Glutamatergic neuron (in vitro differentiated cells): ENCODE measurements around the gene CA9. TPM values are rescaled to one million over a fixed set of nuclear protein-coding genes. Genes with fewer than 3 reads are reported as not detected.
A peak's percentile ranks its signal among the peaks of the same experiment; 100 is the strongest.

ENCODE experiments used
- DNase-seq: peaks from one replicate; pipeline ENCODE4 v3.0.0; 2022
- H3K27ac Mint-ChIP-seq: one replicate; pipeline ENCODE4 v1.8.0; 2020; ENCODE audit warnings: mild to moderate bottlenecking, mixed read lengths, inconsistent platforms; ENCODE audit not compliant: unreplicated experiment
- H3K27me3 Mint-ChIP-seq: one replicate; pipeline ENCODE4 v1.8.0; 2020; ENCODE audit warnings: mild to moderate bottlenecking, moderate library complexity, mixed read lengths, inconsistent platforms; ENCODE audit not compliant: unreplicated experiment
- H3K36me3 Mint-ChIP-seq: one replicate; pipeline ENCODE4 v1.8.0; 2020; ENCODE audit warnings: mild to moderate bottlenecking, mixed read lengths, inconsistent platforms; ENCODE audit not compliant: unreplicated experiment
- H3K4me1 Mint-ChIP-seq: one replicate; pipeline ENCODE4 v1.8.0; 2020; ENCODE audit warnings: mild to moderate bottlenecking, low read depth, mixed read lengths, inconsistent platforms; ENCODE audit not compliant: unreplicated experiment
- H3K4me3 Mint-ChIP-seq: one replicate; pipeline ENCODE4 v1.8.0; 2020; ENCODE audit warnings: mild to moderate bottlenecking, mixed read lengths, inconsistent platforms; ENCODE audit not compliant: unreplicated experiment
- H3K9me3 Mint-ChIP-seq: one replicate; pipeline ENCODE4 v1.8.0; 2020; ENCODE audit warnings: mild to moderate bottlenecking, moderate library complexity, mixed read lengths, inconsistent platforms; ENCODE audit not compliant: unreplicated experiment
- microRNA-seq: library from miRNA; unstranded; fragments of <30 nt; microRNA quantifications from one replicate; pipeline ENCODE4, GENCODE V29; 2020; ENCODE audit not compliant: unreplicated experiment
- total RNA-seq: library from RNA; stranded (reverse); fragmentation: NEBNext Ultra II Directional; extraction: Animal tissue kit (Norgen Biotek cat#: 25700); gene quantifications from one replicate; pipeline ENCODE4 v1.2.1, GENCODE V29; 2021; ENCODE audit not compliant: unreplicated experiment
- TF ChIP-seq, protein P1 (sequence below): fragments of 200-600 bp; sonication (generic); IDR thresholded peaks from one replicate; pipeline ENCODE4 v1.5.0; 2021; ENCODE audit not compliant: partially characterized antibody, unreplicated experiment

The CA9 gene
- total RNA-seq, 1 donor from 2014 or later = not detected

DNA sequence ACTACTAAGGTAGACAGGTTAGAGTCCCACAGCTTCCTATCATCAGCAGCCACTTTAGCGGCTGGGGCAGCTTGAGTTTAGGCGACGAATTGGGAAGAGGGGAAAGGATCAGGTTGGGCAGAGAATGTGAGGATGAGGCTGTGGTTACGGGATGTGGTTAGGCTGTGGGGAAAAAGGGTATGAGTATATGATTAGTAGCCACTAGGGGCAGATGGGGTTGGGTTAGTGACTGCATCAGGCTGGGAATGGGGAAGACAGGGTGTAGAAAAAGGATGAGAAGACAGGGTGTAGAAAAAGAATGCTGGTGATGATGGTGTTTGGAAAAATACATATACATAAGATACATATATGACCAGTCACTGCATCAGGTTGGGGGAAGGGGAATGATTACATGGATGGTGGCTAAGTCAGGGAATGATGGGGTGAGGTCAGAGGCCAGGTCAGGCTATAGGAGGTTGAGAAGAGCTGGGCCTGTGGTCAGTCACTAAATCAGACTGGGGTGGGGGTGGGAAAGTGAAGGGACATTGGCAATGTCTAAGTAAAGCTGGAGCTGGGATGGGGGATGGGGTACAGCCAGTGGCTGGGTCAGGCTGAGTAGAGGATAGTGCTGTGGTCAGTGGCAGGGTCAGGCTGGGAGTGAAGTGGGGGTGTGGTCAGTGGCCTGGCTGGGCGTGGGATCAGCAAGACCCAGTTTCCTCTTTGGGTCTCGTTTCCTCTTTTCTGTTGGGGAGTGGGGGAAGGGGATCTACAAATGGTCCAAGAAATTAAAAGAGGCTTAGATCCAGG lies 56.2 kb downstream of the CA9 start:
- H3K27ac Mint-ChIP-seq = peak overlapping the region; percentile 26
- H3K4me1 Mint-ChIP-seq = peaks cover 7% of the 10 kb centered on the region

DNA sequence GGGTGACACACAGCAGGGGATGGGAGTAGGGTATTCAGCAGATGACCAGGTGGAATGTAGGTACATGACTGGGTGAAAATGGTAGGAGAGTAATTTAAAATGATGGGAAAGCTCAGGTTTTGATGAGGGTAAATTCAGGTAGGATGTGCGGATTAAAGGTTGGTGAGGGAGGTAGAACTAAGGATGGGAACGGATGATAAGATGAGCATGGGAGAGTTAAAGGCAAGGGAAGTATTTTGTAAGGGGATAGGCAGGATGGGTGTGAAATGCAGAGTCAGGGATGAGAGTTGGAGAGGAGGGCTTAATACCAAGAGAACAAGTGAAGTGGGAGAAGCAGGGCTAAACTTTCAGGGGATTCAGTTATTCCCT lies 56.7 kb downstream of the CA9 start:
- Mint-ChIP-seq H3K36me3 (no peaks in the 10 kb centered on the region), H3K9me3 (peaks cover 1% of the 10 kb centered on the region), H3K27me3 (peaks cover 2% of the 10 kb centered on the region), H3K27ac (peak overlapping the region; percentile 26), H3K4me1 (peaks cover 7% of the 10 kb centered on the region), H3K4me3 (no peak overlapping the region)
- DNase-seq = no peak
- TF ChIP-seq, protein P1, sequence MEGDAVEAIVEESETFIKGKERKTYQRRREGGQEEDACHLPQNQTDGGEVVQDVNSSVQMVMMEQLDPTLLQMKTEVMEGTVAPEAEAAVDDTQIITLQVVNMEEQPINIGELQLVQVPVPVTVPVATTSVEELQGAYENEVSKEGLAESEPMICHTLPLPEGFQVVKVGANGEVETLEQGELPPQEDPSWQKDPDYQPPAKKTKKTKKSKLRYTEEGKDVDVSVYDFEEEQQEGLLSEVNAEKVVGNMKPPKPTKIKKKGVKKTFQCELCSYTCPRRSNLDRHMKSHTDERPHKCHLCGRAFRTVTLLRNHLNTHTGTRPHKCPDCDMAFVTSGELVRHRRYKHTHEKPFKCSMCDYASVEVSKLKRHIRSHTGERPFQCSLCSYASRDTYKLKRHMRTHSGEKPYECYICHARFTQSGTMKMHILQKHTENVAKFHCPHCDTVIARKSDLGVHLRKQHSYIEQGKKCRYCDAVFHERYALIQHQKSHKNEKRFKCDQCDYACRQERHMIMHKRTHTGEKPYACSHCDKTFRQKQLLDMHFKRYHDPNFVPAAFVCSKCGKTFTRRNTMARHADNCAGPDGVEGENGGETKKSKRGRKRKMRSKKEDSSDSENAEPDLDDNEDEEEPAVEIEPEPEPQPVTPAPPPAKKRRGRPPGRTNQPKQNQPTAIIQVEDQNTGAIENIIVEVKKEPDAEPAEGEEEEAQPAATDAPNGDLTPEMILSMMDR = no peak

More for the DNA sequence above, 56.2 kb downstream of the CA9 start:
- Mint-ChIP-seq H3K4me3 (no peak overlapping the region), H3K27me3 (peaks cover 2% of the 10 kb centered on the region), H3K9me3 (no peaks in the 10 kb centered on the region), H3K36me3 (no peaks in the 10 kb centered on the region)
- TF ChIP-seq, protein P1 = peak; percentile 62
- no peak for DNase-seq

Small RNA genes within 50 kb of the gene (microRNA-seq; reads per million reads assigned to microRNA genes)
- 2.1 reads per million, percentile 13 among the genes with 10 or more reads in this experiment for gene MIR6852

Other genes starting within 250 kb of the CA9 start
- gene RUSC2, start 183.8 kb upstream of the CA9 start, total RNA-seq = 84.4 TPM
- gene TESK1, start 68.7 kb upstream of the CA9 start, total RNA-seq = 28.7 TPM
- gene CD72, start 55.5 kb upstream of the CA9 start, total RNA-seq = 4.9 TPM
- 3.4 TPM for gene SIT1, start 23.0 kb upstream of the CA9 start, total RNA-seq
- gene RMRP, start 15.9 kb upstream of the CA9 start, total RNA-seq = 35,708 TPM
- 32.5 TPM for gene CCDC107, start 15.6 kb upstream of the CA9 start, total RNA-seq
- 2.6 TPM for gene ARHGEF39, start 8.7 kb upstream of the CA9 start, total RNA-seq
- 188 TPM for gene TPM2, start 16.0 kb downstream of the CA9 start, total RNA-seq
- 56.2 TPM for gene TLN1, start 58.3 kb downstream of the CA9 start, total RNA-seq
- 32.0 TPM for gene CREB3, start 58.7 kb downstream of the CA9 start, total RNA-seq
- 287 TPM for gene GBA2, start 75.3 kb downstream of the CA9 start, total RNA-seq
- 44.0 TPM for gene RGP1, start 75.4 kb downstream of the CA9 start, total RNA-seq
- gene MSMP, start 80.3 kb downstream of the CA9 start, total RNA-seq = not detected
- 357 TPM for gene NPR2, start 117.7 kb downstream of the CA9 start, total RNA-seq
- not detected for gene SPAG8, start 138.3 kb downstream of the CA9 start, total RNA-seq
- 48.1 TPM for gene HINT2, start 141.1 kb downstream of the CA9 start, total RNA-seq
- gene FAM221B, start 154.8 kb downstream of the CA9 start, total RNA-seq = not detected
- 44.4 TPM for gene TMEM8B, start 155.3 kb downstream of the CA9 start, total RNA-seq
- gene OR13J1, start 196.5 kb downstream of the CA9 start, total RNA-seq = not detected
- not detected for gene HRCT1, start 232.3 kb downstream of the CA9 start, total RNA-seq
- gene SPAAR, start 235.6 kb downstream of the CA9 start, total RNA-seq = not detected